Measurements from ENCODE around the gene ST6GALNAC6.
"Not testable (repeated sequence)": the region's sequence is repeated elsewhere in the genome, so short reads cannot be mapped to it uniquely, and the experiment has no call there.

DNA sequence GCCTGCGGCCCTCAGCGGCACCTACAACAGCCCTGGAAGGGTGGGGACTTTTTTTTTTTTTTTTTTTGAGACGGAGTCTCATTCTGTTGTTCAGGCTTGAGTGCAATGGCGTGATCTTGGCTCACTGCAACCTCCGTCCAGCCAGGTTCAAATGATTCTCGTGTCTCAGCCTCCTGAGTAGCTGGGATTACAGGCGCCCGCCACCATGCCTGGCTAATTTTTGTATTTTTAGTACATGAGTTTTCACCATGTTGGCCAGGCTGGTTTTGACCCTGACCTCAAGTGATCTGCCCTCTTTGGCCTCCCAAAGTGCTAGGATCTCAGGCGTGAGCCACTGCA, 29.3 kb downstream of the ST6GALNAC6 start:
- peak; percentile 41 for TF ChIP-seq CTCF (IDR thresholded peaks at IDR 0.05)
- TF ChIP-seq EZH2 (IDR thresholded peaks at IDR 0.05; ENCODE audit: borderline replicate concordance, insufficient read depth, low read depth, low read length, poor library complexity, severe bottlenecking), result not testable (repeated sequence)

All from B cell (primary cell).